Vagina (tissue), 2 donors: ENCODE measurements around the gene LOXL3. TPM values are rescaled to one million over a fixed set of nuclear protein-coding genes. Genes with fewer than 3 reads are reported as not detected.

ENCODE experiments used
- DNase-seq, 2 donors: peaks; one replicate each; pipeline ENCODE4 v3.0.0-alpha.2; 2017; ENCODE audit errors: extremely low spot score in 2 of 2
- H3K27ac ChIP-seq: fragments of 200-600 bp; sonication (generic); one replicate; pipeline ENCODE4 v1.5.1; 2019
- H3K27me3 ChIP-seq: fragments of 200-600 bp; sonication (generic); one replicate; pipeline ENCODE4 v1.5.1; 2019
- H3K36me3 ChIP-seq, 2 donors: fragments of 200-600 bp; sonication (generic); one replicate each; pipeline ENCODE4 v1.5.1; 2017 to 2019
- H3K4me1 ChIP-seq: fragments of 200-600 bp; sonication (generic); one replicate; pipeline ENCODE4 v1.5.1; 2019
- H3K4me3 ChIP-seq, 2 donors: fragments of 200-600 bp; sonication (generic); 1 replicate in 1 of 2; 2 replicates in 1 of 2; pipeline ENCODE4 v1.5.1; 2016 to 2019
- H3K9me3 ChIP-seq: fragments of 200-600 bp; sonication (generic); one replicate; pipeline ENCODE4 v1.5.1; 2019
- POLR2A ChIP-seq, 2 donors: fragments of 450-650 bp; IDR thresholded peaks; one replicate each; pipeline ENCODE4 v1.6.1; 2017; ENCODE audit warnings: antibody characterized with exemption in 2 of 2, mild to moderate bottlenecking in 2 of 2, moderate library complexity in 2 of 2
- POLR2AphosphoS5 ChIP-seq, 2 donors: sonication (generic); formaldehyde crosslinking; IDR thresholded peaks; one replicate each; pipeline ENCODE4 v1.9.0; 2017; ENCODE audit warnings: antibody characterized with exemption in 2 of 2, mild to moderate bottlenecking in 2 of 2, low read depth in 1 of 2; ENCODE audit not compliant: insufficient read depth in 1 of 2
- intact Hi-C: fragments of 100-400 bp; cut with DNase I; formaldehyde crosslinking; loops from one replicate; pipeline ENCODE4 v1.15.1; 2023
- total RNA-seq: library from RNA; depleted of rRNA; stranded (reverse); fragments of >200 nt; gene quantifications from one replicate; pipeline ENCODE4 v1.2.3, GENCODE V29; 2016
- TF ChIP-seq, protein P1 (sequence below), 3 experiments: fragments of 450-650 bp in 2 of 3; fragments of 200-600 bp in 1 of 3; sonication (generic) in 1 of 3; IDR thresholded peaks; one replicate each; pipeline ENCODE4 v1.5.1; 2017 to 2019; ENCODE audit warnings: antibody characterized with exemption in 3 of 3, mild to moderate bottlenecking in 2 of 3, moderate library complexity in 2 of 3

LOXL3 gene, protein sequence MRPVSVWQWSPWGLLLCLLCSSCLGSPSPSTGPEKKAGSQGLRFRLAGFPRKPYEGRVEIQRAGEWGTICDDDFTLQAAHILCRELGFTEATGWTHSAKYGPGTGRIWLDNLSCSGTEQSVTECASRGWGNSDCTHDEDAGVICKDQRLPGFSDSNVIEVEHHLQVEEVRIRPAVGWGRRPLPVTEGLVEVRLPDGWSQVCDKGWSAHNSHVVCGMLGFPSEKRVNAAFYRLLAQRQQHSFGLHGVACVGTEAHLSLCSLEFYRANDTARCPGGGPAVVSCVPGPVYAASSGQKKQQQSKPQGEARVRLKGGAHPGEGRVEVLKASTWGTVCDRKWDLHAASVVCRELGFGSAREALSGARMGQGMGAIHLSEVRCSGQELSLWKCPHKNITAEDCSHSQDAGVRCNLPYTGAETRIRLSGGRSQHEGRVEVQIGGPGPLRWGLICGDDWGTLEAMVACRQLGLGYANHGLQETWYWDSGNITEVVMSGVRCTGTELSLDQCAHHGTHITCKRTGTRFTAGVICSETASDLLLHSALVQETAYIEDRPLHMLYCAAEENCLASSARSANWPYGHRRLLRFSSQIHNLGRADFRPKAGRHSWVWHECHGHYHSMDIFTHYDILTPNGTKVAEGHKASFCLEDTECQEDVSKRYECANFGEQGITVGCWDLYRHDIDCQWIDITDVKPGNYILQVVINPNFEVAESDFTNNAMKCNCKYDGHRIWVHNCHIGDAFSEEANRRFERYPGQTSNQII
- 6.1 TPM for total RNA-seq

DNA sequence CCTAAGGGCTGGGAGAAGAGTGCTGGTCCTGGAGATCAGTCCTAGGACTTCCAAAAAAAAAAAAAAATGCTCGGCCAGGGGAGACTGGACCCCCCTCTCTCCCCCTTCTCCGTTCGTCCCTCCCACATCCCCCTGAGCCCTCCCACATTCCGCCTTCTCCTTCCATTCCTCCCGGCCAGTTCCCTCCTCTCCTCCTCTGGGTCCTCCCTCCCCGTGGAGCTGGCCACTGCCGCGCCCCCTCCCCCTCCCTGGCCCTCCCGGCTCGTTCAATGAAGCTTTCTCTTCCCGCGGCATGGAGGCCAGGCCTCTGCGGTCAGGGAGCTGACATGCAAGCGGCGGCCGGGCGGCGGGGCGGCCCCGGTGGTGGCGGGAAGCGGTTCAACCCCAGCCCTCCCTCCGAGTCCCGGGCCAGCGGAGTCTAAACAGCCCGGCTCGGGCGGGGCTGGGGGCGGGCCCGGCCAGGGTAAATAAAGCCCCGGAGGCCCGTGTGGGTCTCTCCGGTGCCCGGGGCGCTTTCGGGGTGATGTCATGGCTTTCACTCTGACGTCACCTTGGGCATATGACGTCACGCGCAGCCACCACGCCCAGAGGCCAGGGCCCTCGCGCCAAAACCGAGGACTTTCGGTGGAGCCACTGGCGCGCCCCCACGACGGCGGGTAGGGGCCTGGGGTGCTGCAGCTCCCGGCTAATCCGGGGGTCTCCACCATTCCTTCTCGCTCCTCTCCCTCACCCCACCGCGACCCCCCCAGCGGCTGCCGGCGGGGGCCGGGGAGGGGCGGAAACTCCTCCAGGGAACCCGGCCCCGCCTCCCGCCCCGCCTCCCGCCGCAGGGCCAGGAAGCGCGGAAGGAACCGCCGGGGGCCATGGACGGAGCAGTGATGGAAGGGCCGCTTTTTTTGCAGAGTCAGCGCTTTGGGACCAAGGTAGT, at the start of gene LOXL3, which contains the start of gene DOK1:
Gene LOXL3, minus strand, starts transcription at position 51 of the 928 bp plus-strand sequence. CDS start 1,308 bp downstream, outside the sequence.
Gene DOK1, plus strand, starts transcription at position 829 of the 928 bp plus-strand sequence. Its CDS starts 35 bp downstream, at position 864.
- intact Hi-C loops, result no loop called here
- no peaks in the 10 kb centered on the region for H3K9me3 ChIP-seq
- H3K4me1 ChIP-seq, result peaks cover 36% of the 10 kb centered on the region
- peak in 1 of 2 donors; percentile 91 for DNase-seq
- H3K4me3 ChIP-seq, result peak within 1 kb of the TSS; percentile 61 to 86
- no peaks in the 10 kb centered on the region for H3K36me3 ChIP-seq
- TF ChIP-seq, protein P1, sequence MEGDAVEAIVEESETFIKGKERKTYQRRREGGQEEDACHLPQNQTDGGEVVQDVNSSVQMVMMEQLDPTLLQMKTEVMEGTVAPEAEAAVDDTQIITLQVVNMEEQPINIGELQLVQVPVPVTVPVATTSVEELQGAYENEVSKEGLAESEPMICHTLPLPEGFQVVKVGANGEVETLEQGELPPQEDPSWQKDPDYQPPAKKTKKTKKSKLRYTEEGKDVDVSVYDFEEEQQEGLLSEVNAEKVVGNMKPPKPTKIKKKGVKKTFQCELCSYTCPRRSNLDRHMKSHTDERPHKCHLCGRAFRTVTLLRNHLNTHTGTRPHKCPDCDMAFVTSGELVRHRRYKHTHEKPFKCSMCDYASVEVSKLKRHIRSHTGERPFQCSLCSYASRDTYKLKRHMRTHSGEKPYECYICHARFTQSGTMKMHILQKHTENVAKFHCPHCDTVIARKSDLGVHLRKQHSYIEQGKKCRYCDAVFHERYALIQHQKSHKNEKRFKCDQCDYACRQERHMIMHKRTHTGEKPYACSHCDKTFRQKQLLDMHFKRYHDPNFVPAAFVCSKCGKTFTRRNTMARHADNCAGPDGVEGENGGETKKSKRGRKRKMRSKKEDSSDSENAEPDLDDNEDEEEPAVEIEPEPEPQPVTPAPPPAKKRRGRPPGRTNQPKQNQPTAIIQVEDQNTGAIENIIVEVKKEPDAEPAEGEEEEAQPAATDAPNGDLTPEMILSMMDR (IDR thresholded peaks at IDR 0.05), result no peak
- TF ChIP-seq POLR2AphosphoS5 (IDR thresholded peaks at IDR 0.05; ENCODE audit: insufficient read depth in 1 of 2, low read depth in 1 of 2), result peak; percentile 11 to 65
- peak within 1 kb of the TSS; percentile 85 for H3K27ac ChIP-seq
- H3K27me3 ChIP-seq, result no peaks in the 10 kb centered on the region

- intact Hi-C loops, result no loop called here
- H3K36me3 ChIP-seq, result no peaks in the 10 kb centered on the region
- H3K4me3 ChIP-seq, result no peak overlapping the region
- no peaks in the 10 kb centered on the region for H3K4me1 ChIP-seq
- no peaks in the 10 kb centered on the region for H3K27me3 ChIP-seq
- no peak overlapping the region for H3K27ac ChIP-seq
- DNase-seq, result no peak
- TF ChIP-seq, protein P1 (IDR thresholded peaks at IDR 0.05), result no peak
- no peak for TF ChIP-seq POLR2AphosphoS5 (IDR thresholded peaks at IDR 0.05; ENCODE audit: insufficient read depth in 1 of 2, low read depth in 1 of 2)
- no peak for TF ChIP-seq POLR2A (IDR thresholded peaks at IDR 0.05)
- no peaks in the 10 kb centered on the region for H3K9me3 ChIP-seq
Observed at GRCh38 chr2:74602586-74603281, 49.0 kb upstream of the LOXL3 start.

DNA sequence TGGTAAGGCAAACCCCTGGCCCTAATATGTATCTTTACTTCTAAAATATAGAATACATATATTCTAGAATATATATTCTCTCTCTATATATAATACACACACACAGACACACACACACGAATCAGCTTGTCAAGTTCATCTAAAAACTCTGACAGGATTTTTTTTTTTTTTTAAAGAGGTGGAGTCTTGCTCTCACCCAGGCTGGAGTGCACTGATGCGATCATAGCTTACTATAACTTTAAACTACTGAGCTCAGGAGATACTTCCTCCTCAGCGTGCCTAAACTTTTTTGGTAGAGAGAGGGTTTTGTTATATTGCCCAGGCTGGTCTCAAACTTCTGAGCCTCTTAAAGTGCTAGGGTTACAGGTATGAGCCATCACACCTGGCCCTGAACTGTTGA, 45.9 kb upstream of the LOXL3 start:
- Histone ChIP-seq H3K4me3 (no peak overlapping the region), H3K36me3 (no peaks in the 10 kb centered on the region), H3K27ac (no peak overlapping the region), H3K9me3 (no peaks in the 10 kb centered on the region), H3K4me1 (no peaks in the 10 kb centered on the region), H3K27me3 (no peaks in the 10 kb centered on the region)
- intact Hi-C loops, result no loop called here
- no peak for DNase-seq
- TF ChIP-seq, protein P1 (IDR thresholded peaks at IDR 0.05), result no peak
- TF ChIP-seq POLR2A (IDR thresholded peaks at IDR 0.05) (no peak), POLR2AphosphoS5 (IDR thresholded peaks at IDR 0.05; ENCODE audit: insufficient read depth in 1 of 2, low read depth in 1 of 2) (no peak)

- H3K27me3 ChIP-seq, result no peaks in the 10 kb centered on the region
- H3K4me1 ChIP-seq, result no peaks in the 10 kb centered on the region
- H3K36me3 ChIP-seq, result no peaks in the 10 kb centered on the region
- no peak overlapping the region for H3K27ac ChIP-seq
- intact Hi-C loops, result no loop called here
- TF ChIP-seq, protein P1 (IDR thresholded peaks at IDR 0.05), result no peak
- no peak for TF ChIP-seq POLR2AphosphoS5 (IDR thresholded peaks at IDR 0.05; ENCODE audit: insufficient read depth in 1 of 2, low read depth in 1 of 2)
- no peak for TF ChIP-seq POLR2A (IDR thresholded peaks at IDR 0.05)
- DNase-seq, result no peak
- no peak overlapping the region for H3K4me3 ChIP-seq
- H3K9me3 ChIP-seq, result no peaks in the 10 kb centered on the region
Observed at GRCh38 chr2:74597410-74597809, 43.7 kb upstream of the LOXL3 start.
